ENCODE results near the gene POLR3K.

The POLR3K gene

DNA sequence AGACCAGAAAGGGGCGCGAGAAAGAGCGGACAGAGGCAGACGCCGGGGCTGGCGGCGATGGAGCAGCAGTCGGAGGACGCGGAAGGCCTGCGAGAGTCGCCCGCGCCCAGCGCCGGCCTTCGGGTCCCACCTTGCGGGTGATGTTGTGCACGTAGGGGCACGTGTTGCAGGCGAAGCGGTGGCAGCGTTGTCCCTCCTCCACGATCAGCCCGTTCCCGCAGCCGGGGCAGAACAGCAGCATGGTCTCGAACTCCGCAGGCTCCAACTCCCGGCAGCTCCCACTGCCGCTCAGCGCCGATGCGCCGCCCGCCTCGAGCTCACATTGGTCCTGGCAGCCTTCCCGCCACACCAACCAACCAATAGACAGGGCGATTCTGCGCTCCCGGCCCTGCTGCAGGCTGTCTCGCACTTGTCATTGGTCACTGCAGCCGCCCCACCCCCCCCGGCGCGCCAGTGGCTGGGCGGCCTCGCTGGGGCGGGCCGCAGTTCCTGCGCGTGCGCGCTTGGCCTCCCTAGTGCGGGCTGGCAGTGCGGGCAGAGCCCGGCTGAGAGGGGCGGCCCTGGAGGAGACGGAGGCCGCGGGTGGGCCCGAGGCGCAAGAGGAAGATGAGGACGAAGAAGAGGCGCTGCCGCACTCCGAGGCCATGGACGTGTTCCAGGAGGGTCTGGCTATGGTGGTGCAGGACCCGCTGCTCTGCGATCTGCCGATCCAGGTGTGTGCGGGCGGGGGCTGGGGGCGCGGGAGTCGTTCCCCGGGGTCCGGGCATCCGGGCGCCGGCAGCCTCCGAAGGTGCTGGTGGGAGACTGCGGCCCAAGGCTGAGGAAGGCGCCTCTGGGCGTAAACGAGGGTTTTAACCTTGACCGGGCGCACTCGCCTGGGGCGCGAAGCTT, at the start of gene POLR3K, which contains the start of gene SNRNP25:
POLR3K (minus strand) TSS at position 263 of the 891 bp plus-strand sequence; CDS start at position 241, 22 bp downstream.
SNRNP25 (plus strand) TSS at position 483 of the 891 bp plus-strand sequence; CDS start at position 672, 189 bp downstream.
- peak; percentile 81 for DNase-seq

DNA sequence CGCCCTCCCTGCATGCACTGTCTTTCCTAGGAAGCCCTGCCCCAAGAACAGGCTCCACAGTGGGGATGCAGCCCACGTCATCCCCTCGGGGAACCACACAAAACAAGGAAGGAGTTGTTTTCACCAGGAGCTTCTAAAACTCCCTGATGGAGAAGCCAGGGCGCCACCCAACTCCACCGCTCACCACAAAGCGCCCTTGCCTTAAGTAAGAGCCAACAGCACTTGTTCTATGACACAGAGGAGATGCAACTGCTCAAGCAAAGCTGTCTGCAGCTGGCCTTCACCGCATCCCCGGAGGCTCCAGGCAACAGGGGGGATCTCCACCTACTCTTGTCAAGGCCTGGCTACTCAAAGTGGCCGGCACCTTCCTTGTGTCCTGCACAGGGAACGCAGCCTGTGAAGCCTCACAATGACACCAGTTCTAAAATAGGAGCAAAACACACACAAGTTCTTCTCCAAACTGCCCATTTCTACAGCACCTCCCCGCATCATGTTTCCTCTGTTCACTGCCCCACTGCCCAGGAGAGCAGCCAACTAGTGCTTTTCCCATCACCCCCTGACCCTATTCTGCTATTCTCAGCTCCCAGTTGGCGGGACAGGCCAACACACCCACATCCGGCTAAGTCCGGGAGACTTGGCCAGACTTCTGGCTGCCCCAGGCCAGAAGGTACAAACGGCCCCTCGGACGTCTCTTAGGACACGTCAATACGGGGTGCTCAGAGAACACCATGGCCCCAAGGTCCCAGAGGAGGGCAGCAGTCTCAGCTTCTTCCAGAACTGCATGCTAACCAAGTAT, 48.9 kb upstream of the POLR3K start:
- no peak for DNase-seq

DNA sequence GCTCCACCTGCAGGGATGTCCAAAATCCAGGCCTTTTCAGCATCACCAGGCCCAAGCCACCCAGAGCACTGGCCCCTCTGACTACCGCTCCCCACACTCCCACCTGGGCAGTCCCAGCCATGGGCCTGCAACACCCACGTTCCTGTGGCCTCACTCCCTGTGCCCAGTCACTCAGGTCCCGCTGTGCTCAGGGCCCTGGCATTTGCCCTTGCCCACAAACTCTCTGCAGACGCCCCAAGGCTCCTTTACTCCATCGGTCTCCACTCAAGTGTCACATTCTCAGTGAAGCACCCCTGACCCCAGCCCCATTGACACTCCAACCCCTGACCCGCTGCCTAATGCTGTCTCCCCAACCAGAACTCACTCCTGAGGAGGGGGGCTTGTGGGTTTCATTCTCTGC, 48.2 kb upstream of the POLR3K start:
- DNase-seq: no peak

DNA sequence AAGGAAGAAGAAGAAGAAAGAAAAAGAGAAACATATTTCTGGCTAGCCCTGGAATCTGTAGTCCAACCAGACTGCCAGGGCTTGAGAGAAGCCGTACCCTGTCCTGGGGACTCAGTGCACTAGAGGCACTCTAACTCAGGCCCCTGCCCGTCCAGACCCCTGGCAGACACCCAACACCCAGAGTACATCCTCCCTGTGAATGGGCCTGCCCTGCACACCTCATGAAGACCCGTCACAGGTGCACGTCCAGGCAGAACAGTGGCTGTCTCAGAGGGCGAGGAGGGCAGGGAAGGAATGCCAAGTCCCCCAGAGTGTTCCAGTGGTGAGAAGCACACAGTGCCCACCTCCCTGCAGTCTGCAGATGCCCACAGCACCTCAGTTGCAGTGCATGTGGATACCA, 47.6 kb upstream of the POLR3K start:
- DNase-seq: no peak

DNA sequence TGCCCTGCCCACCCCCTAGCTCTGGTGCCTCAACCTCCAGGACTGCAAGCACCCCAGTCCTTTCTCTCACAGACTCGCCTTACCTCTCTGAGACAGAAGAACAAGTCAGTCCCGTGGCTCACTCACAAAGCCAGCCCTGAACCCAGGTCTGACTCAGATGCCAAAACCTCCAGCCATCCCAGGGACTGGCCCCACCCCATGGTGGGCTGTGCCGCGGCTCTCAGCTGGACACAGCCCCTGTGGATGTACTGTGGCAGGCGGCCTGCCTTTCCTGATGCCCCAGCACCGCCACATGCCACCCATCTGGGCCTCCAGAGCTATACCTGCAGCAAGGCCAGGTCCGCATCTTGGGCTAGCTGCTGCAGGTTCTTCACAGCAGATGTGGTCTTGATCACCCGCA, 44.4 kb upstream of the POLR3K start:
- DNase-seq: no peak

DNA sequence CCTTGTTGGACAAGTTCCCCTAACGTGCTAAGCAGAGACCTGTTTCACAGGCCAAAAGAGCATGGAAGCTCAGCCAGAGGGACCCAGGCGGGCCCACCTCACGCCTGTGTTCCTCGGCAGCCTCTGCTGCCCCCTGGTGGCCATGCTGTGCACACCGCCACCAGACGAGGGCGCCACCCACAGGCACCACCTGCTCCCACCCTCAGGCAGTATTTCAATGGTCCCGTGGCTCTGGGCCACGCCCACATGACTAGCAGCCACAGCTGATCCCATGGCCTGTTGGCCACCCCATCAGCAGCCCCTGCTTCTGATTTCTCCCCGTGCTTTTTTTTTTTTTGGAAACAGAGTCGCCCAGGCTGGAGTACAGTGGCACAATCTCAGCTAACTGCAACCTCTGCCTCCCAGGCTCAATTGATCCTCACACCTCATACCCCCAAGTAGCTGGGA, 43.5 kb upstream of the POLR3K start:
- peak; percentile 21 for DNase-seq

DNA sequence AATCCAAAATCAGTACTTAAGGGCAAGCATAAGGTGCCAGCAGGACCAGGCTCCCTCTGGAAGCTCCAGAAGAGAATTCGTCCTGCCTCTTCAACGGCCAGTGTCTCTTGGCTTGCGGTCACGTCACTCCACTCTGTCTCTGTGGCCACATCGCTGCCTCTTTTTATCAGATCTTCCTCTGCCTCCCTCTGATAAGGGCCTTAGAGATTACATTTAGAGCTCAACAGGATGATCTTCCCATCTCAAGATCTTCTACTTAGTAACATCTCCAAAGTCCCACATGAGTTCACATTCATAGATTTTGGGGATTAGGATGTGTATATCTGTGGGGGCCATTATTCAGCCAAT, 41.5 kb upstream of the POLR3K start:
- DNase-seq: no peak

DNA sequence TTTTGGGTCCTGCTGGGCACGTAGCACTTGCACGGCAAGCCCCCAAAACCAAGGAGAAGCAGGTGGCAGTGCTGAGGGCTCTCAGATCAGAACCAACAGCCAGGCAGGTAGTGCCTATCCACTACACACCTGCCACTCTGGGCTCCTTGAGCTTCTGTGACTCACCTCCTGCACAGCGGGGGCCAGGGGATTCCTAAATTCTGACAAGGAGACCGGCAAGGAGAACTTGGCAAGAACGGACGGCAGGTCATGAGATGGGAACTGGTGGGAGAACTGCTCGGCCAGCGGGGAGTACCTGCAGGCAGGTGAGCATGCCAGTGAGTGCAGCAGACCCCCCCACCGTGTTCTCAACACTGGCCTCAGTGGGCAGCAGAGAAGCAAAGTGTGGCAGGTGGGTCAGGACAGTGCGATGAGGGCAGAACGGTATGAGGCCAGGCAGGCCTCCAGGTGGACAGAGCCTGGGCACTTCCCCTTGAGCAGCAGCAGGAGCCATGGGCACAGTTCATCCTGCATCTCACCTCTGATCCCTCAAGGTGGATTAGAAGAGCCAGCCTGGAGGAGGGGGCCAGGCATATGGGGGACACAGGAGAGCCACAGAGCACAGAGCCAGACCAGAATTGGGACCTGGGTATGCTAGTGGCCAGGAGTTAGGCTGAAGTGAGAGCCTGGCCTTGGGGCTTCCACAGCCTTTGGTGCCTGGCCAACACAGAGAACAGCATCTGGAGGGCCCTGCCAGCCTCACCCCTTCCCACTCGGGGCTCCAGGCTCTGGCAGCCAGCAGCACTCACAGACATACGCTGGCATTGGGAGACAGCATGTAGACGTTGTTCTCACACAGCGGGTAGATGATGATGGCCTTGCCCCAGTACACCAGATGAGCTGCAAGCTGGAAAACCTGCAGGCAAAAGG, 39.3 kb upstream of the POLR3K start:
- no peak for DNase-seq

DNA sequence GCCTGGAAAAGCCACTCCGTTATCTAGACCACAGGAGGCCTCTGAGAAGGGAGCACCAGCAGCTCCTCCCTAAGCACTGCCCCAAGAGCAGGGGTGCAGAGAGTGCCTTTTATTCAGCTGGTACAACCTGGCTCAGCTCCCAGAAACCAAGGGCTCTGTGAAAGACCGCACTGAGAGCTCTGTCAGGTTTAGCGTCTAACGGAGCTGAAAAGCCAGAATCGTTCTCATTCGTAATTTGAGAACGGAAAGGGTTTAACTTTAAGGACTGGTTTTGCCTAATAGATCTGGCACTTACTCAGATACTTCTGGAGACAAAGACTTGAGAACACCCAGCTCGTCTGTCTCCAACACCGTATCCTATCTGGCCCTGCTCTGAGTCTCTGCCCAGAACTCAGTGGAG, 38.1 kb upstream of the POLR3K start:
- no peak for DNase-seq

DNA sequence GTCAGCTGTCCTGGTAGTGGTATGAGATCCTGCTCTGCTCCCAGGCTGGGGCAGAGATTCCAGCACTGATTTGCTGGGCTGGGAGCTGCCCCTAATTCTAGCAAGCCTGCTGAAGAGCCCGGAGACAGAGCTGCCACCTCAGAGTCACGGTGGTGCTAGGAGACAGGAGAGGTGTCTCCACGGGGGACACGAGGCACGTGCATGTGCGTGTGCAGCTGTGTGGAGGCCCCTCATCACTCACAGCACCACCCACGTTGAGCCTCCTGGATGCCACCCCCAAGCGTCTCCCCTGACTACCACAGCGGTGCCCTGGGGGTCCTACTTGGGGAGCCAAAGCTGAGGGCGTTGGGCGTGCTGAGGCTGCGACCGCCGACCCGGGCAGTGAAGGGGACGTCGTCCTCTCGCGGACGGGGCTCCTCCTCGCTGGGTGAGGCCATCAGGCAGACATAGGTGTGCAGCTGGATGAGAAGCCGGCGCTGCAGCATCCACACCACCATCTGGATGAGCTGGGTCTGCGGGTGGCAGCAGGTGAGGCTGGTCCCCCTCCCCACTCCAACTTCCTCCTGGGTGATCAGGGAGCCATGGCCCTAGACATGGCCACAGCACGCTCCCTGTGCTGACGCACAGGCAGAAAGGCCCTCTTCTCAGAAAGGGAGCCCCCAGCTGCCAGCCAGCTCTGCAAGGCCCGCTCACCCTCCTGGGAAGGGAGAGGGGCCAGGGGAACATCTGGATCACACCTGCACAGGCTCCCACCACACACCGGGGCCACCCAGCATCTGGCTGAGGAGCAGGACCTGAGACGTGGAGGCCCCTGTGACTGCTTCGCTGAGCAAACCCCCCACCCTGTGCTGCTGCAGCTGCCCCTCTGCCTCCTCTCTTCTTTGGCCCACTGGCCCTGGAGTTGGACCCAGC, 36.2 kb upstream of the POLR3K start:
- DNase-seq: no peak

DNA sequence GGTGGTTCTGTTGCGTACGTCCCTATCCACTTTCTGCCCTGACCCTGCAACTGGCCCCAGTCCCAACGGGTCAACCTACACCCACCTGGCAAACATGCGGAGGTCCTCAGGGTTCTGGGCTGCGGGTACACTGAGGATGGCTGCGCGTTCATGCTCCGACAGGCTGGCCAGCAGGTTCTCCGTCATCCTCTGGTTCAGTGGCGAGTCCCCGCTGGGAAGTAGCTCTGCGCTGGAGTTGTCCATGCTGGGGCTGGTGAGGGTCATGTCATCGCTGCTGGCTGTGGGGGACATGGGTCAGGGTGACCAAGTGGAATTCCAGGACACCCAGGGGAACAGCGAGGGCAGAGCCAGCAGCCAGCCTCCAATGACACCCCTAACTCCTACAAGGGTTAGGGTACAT, 35.2 kb upstream of the POLR3K start:
- no peak for DNase-seq

DNA sequence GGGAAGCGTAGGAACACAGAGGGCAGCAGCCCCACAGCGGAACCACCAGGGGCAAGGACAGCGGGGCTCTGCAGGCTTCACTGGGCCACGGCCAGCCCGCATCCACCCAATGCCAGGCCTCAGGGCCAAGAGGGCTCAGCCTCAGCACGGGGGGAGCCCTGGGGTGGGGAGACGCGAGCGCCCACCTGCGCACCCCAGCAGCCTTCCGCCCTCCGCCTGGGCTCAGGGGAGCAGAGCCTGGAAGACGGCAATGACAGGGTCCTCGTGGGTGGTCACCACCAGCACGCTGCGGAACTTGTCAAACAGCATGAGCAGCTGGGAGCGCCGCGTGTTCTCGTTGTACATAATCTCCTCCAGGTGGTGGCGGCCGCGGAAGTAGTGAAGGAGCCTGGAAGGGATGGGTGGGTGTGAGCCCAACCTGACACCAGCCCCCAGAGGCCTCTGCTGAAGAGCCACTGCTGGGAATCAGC, 33.1 kb upstream of the POLR3K start:
- DNase-seq: no peak

DNA sequence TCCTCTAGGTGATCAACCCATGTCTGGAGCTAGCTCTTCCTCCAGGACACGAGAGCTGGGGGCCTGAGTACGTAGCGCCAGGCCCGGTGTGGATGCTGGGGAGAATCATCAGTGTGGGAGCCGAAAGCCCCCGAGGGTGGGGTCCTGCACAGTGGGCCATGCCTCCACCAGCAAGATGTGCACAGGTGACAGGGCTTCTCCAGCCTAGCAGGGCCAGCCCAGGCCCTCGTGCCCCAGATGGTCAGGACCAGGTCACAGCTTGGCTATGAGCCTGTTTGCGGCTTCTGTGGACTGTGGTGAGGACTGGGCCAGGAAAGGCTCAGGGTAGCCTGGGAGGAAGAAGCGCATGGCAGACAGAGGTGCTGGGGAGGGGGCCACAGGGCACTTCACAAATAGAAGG, 32.5 kb upstream of the POLR3K start:
- DNase-seq: no peak

DNA sequence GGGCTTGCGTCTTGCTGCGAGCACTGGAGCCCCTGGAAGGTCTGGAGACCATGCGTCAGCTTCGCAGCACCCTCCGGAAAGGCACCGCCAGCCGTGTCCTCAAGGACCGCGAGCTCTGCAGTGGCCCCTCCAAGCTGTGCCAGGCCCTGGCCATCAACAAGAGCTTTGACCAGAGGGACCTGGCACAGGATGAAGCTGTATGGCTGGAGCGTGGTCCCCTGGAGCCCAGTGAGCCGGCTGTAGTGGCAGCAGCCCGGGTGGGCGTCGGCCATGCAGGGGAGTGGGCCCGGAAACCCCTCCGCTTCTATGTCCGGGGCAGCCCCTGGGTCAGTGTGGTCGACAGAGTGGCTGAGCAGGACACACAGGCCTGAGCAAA, 32.0 kb upstream of the POLR3K start:
- no peak for DNase-seq

DNA sequence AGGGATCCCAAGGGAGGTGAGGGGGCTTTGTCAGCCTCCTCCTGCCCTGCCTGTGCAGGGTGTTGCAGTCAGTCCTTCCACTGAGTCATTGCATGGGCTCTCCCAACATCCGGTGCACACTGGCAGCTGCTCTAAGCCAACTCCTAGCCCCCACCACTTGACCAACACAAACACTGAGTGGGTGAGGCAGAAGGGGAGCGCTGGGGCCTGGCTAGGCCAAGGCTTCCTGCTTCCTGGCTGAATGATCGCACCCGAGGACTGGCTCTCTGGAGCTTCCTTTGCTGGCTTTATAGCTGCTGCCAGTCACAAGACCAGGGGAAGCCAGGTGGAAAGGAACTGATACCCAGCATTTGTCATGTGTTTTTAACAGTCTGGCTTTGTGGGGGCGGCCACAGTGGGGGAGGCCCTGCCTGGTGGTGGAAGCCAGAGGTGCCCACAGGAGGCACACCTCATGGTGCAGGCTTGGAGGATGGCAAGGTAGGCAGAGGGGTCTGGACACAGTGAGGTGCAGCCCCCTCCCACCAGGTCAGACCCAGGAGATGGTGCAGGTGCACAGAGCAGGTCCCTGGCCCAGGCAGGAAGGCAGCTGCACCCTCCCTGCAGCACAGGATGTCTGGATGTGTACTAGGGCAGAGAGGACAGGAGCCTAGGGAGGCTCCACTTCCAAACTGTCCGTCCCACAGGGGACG, 31.5 kb upstream of the POLR3K start:
- peak; percentile 70 for DNase-seq

DNA sequence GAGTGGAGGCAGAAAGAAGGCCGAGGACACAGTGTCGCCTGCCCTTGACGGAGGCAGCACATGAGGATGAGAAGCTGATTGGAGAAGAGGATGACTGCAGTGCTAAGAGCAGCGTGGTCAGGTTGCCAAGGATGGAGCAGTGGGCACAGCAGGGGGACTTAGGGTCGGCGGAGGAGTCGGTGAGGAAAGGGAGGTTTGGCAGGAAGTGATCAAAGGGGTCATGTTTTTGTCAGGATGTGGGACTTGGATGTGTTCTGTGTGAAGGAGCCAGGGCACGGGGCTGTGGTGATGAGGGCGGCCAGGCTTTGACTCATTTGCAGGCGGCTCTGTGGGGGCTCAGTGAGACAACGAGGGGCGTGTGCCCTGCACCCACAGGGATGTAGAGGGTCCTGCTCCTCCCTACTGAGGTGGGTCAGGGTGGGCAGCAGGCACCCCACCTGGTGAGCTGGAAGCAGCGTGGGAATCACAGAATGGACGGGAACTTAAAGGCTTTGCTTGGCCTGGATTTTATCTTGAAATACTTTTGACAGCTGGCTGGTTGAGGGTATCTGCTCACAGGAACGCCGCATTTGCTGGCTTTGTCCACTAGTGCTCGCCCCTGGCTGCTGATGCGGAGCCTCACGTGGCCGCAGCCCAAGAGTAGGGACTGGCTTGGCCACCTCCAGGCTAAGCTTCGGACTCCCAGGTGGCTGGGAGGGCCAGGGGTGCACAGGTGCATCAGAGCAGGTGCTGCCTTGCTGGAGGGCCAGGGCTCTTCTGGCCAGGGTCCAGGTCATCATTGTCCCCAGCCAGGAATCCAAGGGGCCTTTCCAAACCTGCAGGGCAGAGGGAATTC, 30.6 kb upstream of the POLR3K start:
- peak; percentile 61 for DNase-seq

DNA sequence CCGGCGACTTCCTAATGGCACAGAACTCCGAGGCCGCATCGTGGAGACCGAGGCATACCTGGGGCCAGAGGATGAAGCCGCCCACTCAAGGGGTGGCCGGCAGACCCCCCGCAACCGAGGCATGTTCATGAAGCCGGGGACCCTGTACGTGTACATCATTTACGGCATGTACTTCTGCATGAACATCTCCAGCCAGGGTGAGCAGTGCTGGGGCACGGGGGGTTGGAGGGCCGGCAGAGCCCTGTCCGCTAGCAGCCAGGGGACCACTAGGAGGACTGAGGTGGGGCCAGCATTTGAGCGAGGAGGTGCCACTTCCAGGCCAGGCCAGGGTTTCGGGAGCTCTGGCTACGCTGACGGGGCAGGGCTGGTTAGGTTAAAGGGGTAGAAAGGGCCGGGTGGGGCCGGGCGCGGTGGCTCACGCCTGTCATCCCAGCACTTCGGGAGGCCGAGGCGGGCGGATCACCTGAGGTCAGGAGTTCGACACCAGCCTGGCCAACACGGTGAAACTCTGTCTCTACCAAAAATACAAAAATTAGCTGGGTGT, 29.7 kb upstream of the POLR3K start:
- DNase-seq: no peak

DNA sequence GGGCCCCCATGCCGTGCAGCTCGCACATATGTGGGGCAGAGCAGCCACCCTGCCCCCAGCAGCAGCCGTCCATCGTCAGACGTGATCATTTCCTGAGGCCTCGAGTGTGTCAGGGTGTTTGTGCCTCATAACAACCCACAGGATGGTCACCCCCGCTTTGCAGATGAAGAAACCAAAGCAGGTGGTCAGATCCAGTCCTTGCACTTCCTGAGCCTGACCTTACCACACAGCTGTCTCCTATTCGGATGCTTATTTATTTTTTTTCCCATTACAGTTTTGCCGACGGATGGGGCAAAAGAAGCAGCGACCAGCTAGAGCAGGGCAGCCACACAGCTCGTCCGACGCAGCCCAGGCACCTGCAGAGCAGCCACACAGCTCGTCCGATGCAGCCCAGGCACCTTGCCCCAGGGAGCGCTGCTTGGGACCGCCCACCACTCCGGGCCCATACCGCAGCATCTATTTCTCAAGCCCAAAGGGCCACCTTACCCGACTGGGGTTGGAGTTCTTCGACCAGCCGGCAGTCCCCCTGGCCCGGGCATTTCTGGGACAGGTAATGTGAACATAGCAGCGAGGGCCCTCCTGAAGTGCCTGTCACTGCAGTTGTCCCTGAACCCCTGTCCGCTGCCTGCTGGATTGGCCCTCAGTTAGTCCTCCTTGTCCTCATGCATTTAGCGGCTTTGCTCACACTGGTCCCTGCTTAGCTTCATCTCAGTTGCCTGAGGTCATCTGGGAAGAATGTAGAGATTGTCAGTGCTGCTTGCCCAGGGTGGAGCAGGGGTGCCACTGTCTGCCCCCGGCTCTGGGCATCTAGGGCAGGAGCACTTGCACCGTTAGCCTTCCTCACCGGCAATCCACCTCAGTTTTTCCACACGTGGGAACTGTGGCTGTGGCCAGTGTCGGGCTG, 26.0 kb upstream of the POLR3K start:
- DNase-seq: no peak
